ENCODE data around the gene FRMD4A.

Gene FRMD4A

GRCh38 chr10:13858709-13859108 lies 472.0 kb downstream of the FRMD4A start:
- H3K79me2 ChIP-seq (ENCODE audit: insufficient read depth, low read length) = no peaks in the 10 kb centered on the region
- H3K27me3 ChIP-seq (ENCODE audit: insufficient read depth, low read length, poor library complexity) = peaks cover 33% of the 10 kb centered on the region
- no peak overlapping the region for H3K27ac ChIP-seq (ENCODE audit: low read length)
- H3K36me3 ChIP-seq (ENCODE audit: insufficient read depth, low read length) = no peaks in the 10 kb centered on the region
- no peak overlapping the region for H3K4me3 ChIP-seq (ENCODE audit: low read depth in 1 of 2, low read length in 2 of 2)
- TF ChIP-seq EZH2 (IDR thresholded peaks at IDR 0.05; ENCODE audit: borderline replicate concordance, low read depth, low read length, severe bottlenecking) = no peak
- no peak for TF ChIP-seq CTCF (IDR thresholded peaks at IDR 0.05; ENCODE audit: borderline replicate concordance, extremely low read depth, low read length, poor library complexity, severe bottlenecking)
- H3K4me2 ChIP-seq (ENCODE audit: insufficient read depth, low read length) = no peak overlapping the region
- no peaks in the 10 kb centered on the region for H3K4me1 ChIP-seq (ENCODE audit: insufficient read depth, low read length)
- DNase-seq (no peak), ATAC-seq (ENCODE audit: insufficient read depth, low read depth) (no peak)
- H2AFZ ChIP-seq (ENCODE audit: low read depth, low read length) = no peak overlapping the region
- H3K9me3 ChIP-seq (ENCODE audit: insufficient read depth, low read length, severe bottlenecking) = no peaks in the 10 kb centered on the region
- no peak overlapping the region for H3K9ac ChIP-seq (ENCODE audit: low read depth, low read length)
- H4K20me1 ChIP-seq (ENCODE audit: insufficient read depth, low read length) = no peaks in the 10 kb centered on the region

GRCh38 chr10:13857451-13857850 lies 473.3 kb downstream of the FRMD4A start:
- no peak overlapping the region for H3K9ac ChIP-seq (ENCODE audit: low read depth, low read length)
- no peaks in the 10 kb centered on the region for H3K9me3 ChIP-seq (ENCODE audit: insufficient read depth, low read length, severe bottlenecking)
- H3K4me3 ChIP-seq (ENCODE audit: low read depth in 1 of 2, low read length in 2 of 2) = no peak overlapping the region
- H3K4me2 ChIP-seq (ENCODE audit: insufficient read depth, low read length) = no peak overlapping the region
- H3K36me3 ChIP-seq (ENCODE audit: insufficient read depth, low read length) = no peaks in the 10 kb centered on the region
- H3K27me3 ChIP-seq (ENCODE audit: insufficient read depth, low read length, poor library complexity) = peaks cover 31% of the 10 kb centered on the region
- no peak overlapping the region for H3K27ac ChIP-seq (ENCODE audit: low read length)
- ATAC-seq (ENCODE audit: insufficient read depth, low read depth) (no peak), DNase-seq (no peak)
- no peak for TF ChIP-seq EZH2 (IDR thresholded peaks at IDR 0.05; ENCODE audit: borderline replicate concordance, low read depth, low read length, severe bottlenecking)
- no peak overlapping the region for H2AFZ ChIP-seq (ENCODE audit: low read depth, low read length)
- no peaks in the 10 kb centered on the region for H3K4me1 ChIP-seq (ENCODE audit: insufficient read depth, low read length)
- no peaks in the 10 kb centered on the region for H4K20me1 ChIP-seq (ENCODE audit: insufficient read depth, low read length)
- H3K79me2 ChIP-seq (ENCODE audit: insufficient read depth, low read length) = no peaks in the 10 kb centered on the region

- Histone ChIP-seq H4K20me1 (ENCODE audit: insufficient read depth, low read length) (no peaks in the 10 kb centered on the region), H3K4me2 (ENCODE audit: insufficient read depth, low read length) (no peak overlapping the region), H3K4me3 (ENCODE audit: low read depth in 1 of 2, low read length in 2 of 2) (no peak overlapping the region), H2AFZ (ENCODE audit: low read depth, low read length) (no peak overlapping the region), H3K4me1 (ENCODE audit: insufficient read depth, low read length) (no peaks in the 10 kb centered on the region), H3K9ac (ENCODE audit: low read depth, low read length) (no peak overlapping the region), H3K79me2 (ENCODE audit: insufficient read depth, low read length) (no peaks in the 10 kb centered on the region), H3K27me3 (ENCODE audit: insufficient read depth, low read length, poor library complexity) (peaks cover 12% of the 10 kb centered on the region), H3K27ac (ENCODE audit: low read length) (no peak overlapping the region), H3K36me3 (ENCODE audit: insufficient read depth, low read length) (no peaks in the 10 kb centered on the region), H3K9me3 (ENCODE audit: insufficient read depth, low read length, severe bottlenecking) (no peaks in the 10 kb centered on the region)
- no peak for DNase-seq
- ATAC-seq (ENCODE audit: insufficient read depth, low read depth) = no peak
- no peak for TF ChIP-seq CTCF (IDR thresholded peaks at IDR 0.05; ENCODE audit: borderline replicate concordance, extremely low read depth, low read length, poor library complexity, severe bottlenecking)
- TF ChIP-seq EZH2 (IDR thresholded peaks at IDR 0.05; ENCODE audit: borderline replicate concordance, low read depth, low read length, severe bottlenecking) = no peak
Measured at GRCh38 chr10:13853854-13854253, 476.9 kb downstream of the FRMD4A start.

GRCh38 chr10:13852872-13853271 lies 477.9 kb downstream of the FRMD4A start:
- no peaks in the 10 kb centered on the region for H3K79me2 ChIP-seq (ENCODE audit: insufficient read depth, low read length)
- ATAC-seq (ENCODE audit: insufficient read depth, low read depth) (no peak), DNase-seq (no peak)
- peaks cover 12% of the 10 kb centered on the region for H3K27me3 ChIP-seq (ENCODE audit: insufficient read depth, low read length, poor library complexity)
- no peak overlapping the region for H3K4me2 ChIP-seq (ENCODE audit: insufficient read depth, low read length)
- H3K36me3 ChIP-seq (ENCODE audit: insufficient read depth, low read length) = no peaks in the 10 kb centered on the region
- H3K27ac ChIP-seq (ENCODE audit: low read length) = no peak overlapping the region
- TF ChIP-seq EZH2 (IDR thresholded peaks at IDR 0.05; ENCODE audit: borderline replicate concordance, low read depth, low read length, severe bottlenecking) (no peak), CTCF (IDR thresholded peaks at IDR 0.05; ENCODE audit: borderline replicate concordance, extremely low read depth, low read length, poor library complexity, severe bottlenecking) (no peak)
- H4K20me1 ChIP-seq (ENCODE audit: insufficient read depth, low read length) = no peaks in the 10 kb centered on the region
- H3K9ac ChIP-seq (ENCODE audit: low read depth, low read length) = no peak overlapping the region
- H3K9me3 ChIP-seq (ENCODE audit: insufficient read depth, low read length, severe bottlenecking) = no peaks in the 10 kb centered on the region
- H3K4me1 ChIP-seq (ENCODE audit: insufficient read depth, low read length) = no peaks in the 10 kb centered on the region
- H2AFZ ChIP-seq (ENCODE audit: low read depth, low read length) = no peak overlapping the region
- no peak overlapping the region for H3K4me3 ChIP-seq (ENCODE audit: low read depth in 1 of 2, low read length in 2 of 2)
